Urinary bladder (tissue), 4 donors: ENCODE data around the gene GSTT4. TPM values are rescaled to one million over a fixed set of nuclear protein-coding genes. Genes with fewer than 3 reads are reported as not detected.
"Not testable (repeated sequence)": the region's sequence is repeated elsewhere in the genome, so short reads cannot be mapped to it uniquely, and the experiment has no call there.

Experiments used
- DNase-seq: peaks from one replicate; pipeline ENCODE4 v3.0.0-alpha.2; 2015; ENCODE audit errors: extremely low spot score
- H3K27ac ChIP-seq: one replicate; pipeline ENCODE4 v1.5.1; 2013; ENCODE audit warnings: low read depth, mild to moderate bottlenecking, moderate library complexity
- H3K36me3 ChIP-seq: one replicate; pipeline ENCODE4 v1.6.1; 2013; ENCODE audit warnings: mild to moderate bottlenecking, moderate library complexity; ENCODE audit not compliant: insufficient read depth
- H3K4me1 ChIP-seq: one replicate; pipeline ENCODE4 v1.6.1; 2013; ENCODE audit warnings: mild to moderate bottlenecking, moderate library complexity; ENCODE audit not compliant: insufficient read depth
- H3K4me3 ChIP-seq: one replicate; pipeline ENCODE4 v1.5.1; 2013; ENCODE audit warnings: low read depth, low read length
- WGBS: extraction: QIAGEN DNeasy Blood & Tissue Kit; methylation state at CpG from one replicate; pipeline ENCODE4 v1.1.7; 2013; 5-methylcytosine and 5-hydroxymethylcytosine counted together
- polyA plus RNA-seq: library from polyadenylated mRNA; stranded (reverse); fragments of 200-250 nt; gene quantifications from one replicate; pipeline ENCODE4 v1.2.3, GENCODE V29; 2013
- total RNA-seq: library from RNA; depleted of rRNA; stranded (reverse); fragments of >200 nt; gene quantifications from one replicate; pipeline ENCODE4 v1.2.3, GENCODE V29; 2014
- donor health status: healthy with polysubstance abuse.
- donor health status: healthy.

GSTT4 gene
- total and polyA plus RNA-seq, 2 donors, result not detected

DNA sequence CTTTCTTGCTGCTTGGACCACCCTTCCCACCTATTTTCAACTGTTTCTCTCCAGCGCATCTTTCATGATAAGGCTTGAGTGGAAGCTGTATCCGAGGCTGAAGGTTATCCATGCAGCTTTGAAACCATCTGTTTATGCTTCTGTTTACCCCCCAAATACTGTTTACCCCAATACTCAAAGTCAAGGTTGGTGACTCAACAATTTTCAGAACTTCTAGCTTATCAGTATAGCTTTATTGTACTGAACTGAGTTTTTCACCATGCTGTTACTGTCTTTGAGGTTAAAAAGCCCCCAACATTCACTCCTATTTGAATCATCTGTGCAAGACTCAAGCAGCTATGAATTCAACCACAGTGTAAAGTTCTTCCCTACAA lies 4.8 kb upstream of the GSTT4 start:
- Histone ChIP-seq H3K27ac (no peak overlapping the region), H3K4me3 (no peak overlapping the region), H3K4me1 (no peaks in the 10 kb centered on the region), H3K36me3 (no peaks in the 10 kb centered on the region)
- DNase-seq, result no peak
- 82% methylated on average over 2 of the region's 2 CpGs for WGBS

DNA sequence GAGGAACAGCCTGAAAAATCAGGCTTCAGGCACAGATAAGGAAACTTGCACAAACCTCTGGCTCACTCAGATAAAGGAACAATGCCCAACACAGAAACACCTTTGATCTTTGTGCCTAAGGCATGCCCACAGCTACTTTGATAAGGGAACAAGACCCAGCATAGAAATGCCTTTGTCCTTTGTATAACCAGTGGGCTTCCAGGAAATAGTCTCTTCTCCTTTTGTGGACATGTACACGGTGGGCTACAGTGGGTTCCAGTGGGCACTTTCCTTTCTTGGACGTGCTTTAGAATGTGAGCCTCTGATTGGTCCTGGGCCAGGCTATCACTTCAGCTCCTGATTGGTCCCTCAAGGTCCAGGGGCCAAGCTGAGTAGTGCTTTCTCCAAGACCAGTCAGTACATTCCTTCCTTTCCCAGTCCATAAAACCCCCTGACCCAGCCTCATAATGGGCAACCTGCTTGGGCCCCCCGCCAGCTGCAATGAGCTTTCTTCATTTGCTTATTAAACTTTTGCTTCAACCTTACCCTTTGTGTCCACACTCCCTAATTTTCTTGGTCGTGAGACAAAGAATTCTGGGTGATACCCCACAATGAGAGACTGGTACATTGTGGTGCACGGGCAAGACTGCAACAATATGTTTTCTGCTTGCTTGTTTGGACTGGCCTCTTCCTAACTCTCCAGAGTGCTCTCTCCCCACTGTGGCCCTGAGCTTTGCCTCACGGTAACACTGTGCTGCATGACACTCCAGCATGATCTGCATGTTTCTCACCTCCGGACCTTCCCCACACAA lies 4.2 kb upstream of the GSTT4 start:
- no peak overlapping the region for H3K27ac ChIP-seq
- H3K4me1 ChIP-seq, result no peaks in the 10 kb centered on the region
- 77% methylated on average over 7 of the region's 7 CpGs for WGBS
- H3K36me3 ChIP-seq, result no peaks in the 10 kb centered on the region
- no peak for DNase-seq
- no peak overlapping the region for H3K4me3 ChIP-seq

DNA sequence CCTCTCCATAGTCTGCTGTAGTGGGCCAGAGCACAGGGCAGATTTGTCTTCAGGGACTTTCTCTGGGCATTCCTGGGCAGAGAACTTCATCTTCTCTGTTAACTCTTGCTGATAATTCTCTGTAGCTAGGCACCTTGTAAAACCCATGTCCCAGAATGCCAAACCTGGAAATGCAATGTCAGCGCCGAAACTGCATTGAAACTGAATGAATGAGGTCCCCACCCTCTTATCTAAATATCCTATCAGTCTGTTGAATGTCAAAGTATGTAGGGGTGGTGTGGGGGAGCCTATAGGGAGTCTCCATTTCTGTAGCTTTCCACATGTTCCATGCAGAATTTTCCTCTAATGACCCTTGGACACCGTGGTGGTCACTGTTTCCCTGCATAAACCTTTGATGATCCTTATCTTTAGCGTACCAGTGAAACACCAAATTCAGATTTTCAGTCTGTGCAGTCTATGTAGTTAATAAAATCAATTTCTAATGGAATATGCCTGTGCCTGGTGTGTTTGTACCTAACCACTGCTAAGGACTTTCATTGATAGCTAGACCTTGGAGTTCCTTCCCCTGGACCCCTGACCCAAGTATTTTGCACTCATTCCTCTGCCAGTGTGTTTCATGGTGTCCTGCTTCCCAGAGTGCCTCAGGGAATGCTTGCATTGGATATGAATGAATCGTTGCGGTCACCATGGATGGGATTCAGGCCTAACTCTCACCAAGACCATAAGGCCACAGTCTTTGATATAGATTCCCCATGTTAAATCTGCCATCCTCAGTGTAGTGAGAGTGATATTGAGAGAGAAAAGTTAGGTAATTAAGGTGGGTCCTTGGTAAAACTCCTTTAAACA lies 3.4 kb upstream of the GSTT4 start:
- no peak for DNase-seq
- WGBS, result 77% methylated on average over 6 of the region's 6 CpGs

DNA sequence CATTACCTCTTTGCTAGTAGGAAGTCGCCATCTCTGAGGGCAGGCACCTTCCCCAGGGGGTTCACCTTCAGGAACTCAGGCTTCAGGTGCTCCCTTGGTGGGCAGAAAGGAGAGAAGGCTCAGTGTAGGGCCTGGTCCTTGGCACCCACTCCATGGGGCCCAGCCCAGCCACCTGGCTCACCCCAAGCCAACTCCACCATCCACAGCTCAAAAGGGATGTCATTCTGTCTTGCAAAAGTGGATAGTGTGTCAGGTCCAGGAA lies 2.7 kb upstream of the GSTT4 start:
- Histone ChIP-seq H3K4me1 (no peaks in the 10 kb centered on the region), H3K36me3 (no peaks in the 10 kb centered on the region), H3K4me3 (no peak overlapping the region), H3K27ac (no peak overlapping the region)
- no peak for DNase-seq
- WGBS, result 88% methylated on average over 1 of the region's 1 CpG

More for the DNA sequence above, 3.4 kb upstream of the GSTT4 start:
- Histone ChIP-seq H3K36me3 (no peaks in the 10 kb centered on the region), H3K4me1 (no peaks in the 10 kb centered on the region), H3K4me3 (no peak overlapping the region), H3K27ac (no peak overlapping the region)

DNA sequence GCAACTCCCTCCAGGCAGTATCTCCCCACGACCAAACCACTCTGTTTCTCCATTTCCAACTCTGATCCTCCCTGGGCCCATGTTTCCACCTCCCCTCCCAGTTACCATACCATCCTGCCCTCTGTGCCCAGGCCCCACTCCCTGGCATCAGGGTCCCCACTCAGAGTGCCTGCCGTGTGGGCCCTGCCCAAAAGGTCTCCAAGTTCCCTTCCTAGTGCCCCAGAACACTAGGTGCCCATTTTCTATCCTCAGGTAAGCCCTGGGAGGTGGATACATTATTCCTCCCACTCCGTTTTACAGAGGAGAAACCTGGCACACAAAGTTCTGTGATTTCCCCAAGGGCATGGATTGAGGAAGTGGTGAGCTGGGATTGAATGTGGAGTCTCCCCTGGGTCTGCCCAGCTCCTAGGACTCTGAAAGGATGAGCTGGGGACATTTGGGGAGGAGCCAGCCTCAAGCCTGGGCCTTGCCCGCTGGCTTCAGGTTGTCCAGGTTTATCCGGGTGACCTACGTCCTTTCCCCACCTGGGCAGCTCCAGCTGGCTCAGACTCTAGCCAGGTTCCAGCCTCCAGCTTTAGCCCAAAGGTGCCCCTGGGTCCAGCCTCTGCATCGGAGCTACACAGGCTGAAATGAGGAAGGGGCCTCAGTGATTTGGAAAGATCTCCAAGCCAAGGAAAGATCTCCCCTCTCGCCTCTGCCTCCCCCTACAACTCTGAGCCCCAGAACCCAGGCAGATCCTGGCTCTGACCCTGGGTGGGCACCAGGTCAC lies 2.2 kb upstream of the GSTT4 start:
- H3K36me3 ChIP-seq, result no peaks in the 10 kb centered on the region
- no peak overlapping the region for H3K4me3 ChIP-seq
- DNase-seq, result no peak
- H3K27ac ChIP-seq, result no peak overlapping the region
- WGBS, result 84% methylated on average over 8 of the region's 8 CpGs
- H3K4me1 ChIP-seq, result no peaks in the 10 kb centered on the region

DNA sequence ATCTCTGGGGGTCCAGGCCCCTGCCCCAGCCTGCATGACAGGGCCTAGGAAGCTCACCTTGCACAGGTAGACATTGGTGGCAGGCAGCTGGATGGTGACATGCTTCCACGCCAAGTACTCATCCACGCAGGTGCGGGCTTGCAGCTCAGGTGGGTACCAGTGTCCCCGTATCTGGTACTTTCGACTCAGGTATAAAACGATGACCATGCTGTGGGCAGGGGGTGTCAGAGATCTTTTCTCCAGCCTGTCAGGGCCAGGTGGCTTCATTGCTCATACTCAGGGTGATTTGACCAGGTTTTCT lies 1.6 kb upstream of the GSTT4 start:
- Histone ChIP-seq H3K36me3 (no peaks in the 10 kb centered on the region), H3K4me1 (no peaks in the 10 kb centered on the region), H3K4me3 (no peak overlapping the region), H3K27ac (no peak overlapping the region)
- 94% methylated on average over 6 of the region's 6 CpGs for WGBS
- DNase-seq, result no peak

DNA sequence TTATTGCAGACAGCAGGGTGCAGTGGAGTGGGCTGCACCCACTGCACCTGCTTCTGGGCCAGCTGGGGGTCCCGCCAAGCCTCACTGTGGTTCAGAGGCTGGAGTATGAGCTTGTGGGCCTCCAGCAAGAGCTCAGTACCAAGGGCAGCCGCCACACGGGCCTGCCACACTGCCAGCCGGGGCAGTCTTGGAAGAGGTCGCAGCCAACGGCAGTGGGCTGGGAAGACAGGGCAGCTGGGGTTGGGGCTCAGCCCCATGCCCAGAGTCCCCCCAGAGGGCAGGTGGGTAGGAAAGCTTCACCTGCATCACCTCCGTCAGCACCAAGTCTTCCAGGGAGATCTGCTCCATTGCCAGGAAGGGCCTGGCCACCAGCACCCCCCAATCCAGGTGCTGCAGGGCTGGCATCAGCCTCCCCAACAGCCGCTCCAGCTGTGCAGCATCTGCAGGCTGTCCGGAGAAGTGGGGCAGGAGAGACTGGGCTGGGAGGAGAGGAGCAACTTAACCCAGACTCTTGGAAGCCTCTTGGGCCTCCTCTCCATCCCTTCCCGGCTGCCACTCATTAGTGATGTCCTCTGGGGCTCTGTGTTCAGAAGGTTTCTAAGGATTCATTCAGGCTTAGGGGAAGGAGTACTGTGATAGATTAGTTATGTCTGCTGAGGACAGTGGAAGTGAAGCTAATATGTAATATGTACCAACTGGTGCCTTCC lies 1.1 kb upstream of the GSTT4 start:
- no peaks in the 10 kb centered on the region for H3K36me3 ChIP-seq
- no peak for DNase-seq
- WGBS, result 91% methylated on average over 10 of the region's 10 CpGs
- no peak overlapping the region for H3K4me3 ChIP-seq
- H3K27ac ChIP-seq, result no peak overlapping the region
- no peaks in the 10 kb centered on the region for H3K4me1 ChIP-seq

DNA sequence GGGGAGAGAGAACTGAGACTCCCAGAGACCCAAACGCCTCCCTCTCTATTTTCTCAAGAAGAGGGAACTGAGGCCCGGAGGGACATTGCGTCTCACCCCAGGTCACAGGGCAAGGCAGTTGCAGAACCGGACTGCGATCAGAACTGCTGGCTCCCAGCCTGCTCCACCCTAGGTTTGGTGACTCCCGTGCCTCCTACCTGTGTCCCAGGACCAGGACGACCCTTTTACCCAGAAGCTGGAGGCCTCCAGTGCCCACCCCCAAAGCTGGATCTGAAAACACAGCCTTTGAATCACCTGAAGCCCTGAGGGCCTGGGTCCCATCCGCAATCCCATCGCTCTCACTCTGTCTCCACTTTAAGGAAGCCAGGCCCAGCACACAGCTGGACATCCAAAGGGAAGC lies 1.4 kb downstream of the GSTT4 start:
- WGBS, result 83% methylated on average over 9 of the region's 9 CpGs
- Histone ChIP-seq H3K27ac (no peak overlapping the region), H3K36me3 (no peaks in the 10 kb centered on the region), H3K4me1 (no peaks in the 10 kb centered on the region), H3K4me3 (no peak overlapping the region)
- no peak for DNase-seq

DNA sequence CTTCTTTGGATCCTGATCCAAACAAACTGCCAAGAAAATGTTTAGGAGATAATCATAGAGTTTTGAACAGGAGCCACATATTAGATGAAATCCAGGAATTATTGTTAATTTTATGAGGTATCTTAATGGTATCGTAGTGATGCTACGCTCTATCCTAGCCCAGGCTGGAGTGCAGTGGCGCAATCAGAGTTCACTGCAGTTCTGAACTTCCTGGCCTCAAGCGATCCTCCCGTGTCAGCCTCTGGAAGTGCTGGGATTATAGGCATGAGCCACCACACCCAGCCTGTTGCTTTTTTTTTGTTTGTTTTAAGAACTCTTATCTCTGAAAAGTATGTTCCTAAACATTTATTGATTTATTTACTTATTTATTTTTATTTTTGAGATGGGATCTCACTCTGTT lies 2.4 kb downstream of the GSTT4 start:
- no peaks in the 10 kb centered on the region for H3K4me1 ChIP-seq
- H3K4me3 ChIP-seq, result no peak overlapping the region
- DNase-seq, result no peak
- WGBS, result 68% methylated on average over 5 of the region's 5 CpGs
- no peak overlapping the region for H3K27ac ChIP-seq
- no peaks in the 10 kb centered on the region for H3K36me3 ChIP-seq

DNA sequence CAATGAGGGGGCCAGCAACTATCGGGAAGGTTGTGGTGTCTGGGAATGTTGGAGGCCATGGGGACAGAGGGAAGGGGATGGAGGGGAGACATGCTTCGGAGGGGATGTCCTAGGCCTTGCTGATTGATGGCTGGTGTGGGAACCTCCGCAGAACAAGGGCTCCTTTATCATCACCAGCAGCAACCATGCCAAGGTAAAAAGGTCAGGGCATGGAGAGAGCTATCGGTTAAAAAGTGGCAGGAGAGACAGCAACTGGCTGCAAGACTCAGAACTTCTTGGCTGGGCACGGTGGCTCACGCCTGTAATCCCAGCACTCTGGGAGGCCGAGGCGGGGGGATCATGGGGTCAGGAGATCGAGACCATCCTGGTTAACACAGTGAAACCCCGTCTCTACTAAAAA lies 3.0 kb downstream of the GSTT4 start:
- DNase-seq, result no peak
- 87% methylated on average over 10 of the region's 10 CpGs for WGBS

DNA sequence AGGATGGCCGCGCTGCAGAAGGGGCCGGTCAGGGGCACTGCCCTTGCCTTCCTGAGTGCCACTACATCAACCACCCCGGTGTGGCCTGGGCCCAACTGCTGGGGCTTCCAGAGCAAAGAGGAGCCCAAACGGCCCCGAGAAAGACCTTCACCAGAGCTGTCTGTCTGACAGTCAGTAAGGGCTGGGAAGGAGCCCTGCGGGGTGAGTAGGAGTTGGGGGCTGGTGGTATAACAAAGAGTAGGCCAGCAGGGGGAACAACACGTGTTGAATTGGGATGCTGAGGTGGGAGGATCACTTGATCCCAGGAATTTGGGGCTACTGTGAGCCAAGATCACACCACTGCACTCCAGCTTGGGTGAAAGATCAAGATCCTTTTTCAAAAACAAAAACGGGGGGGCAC lies 3.9 kb downstream of the GSTT4 start:
- no peaks in the 10 kb centered on the region for H3K36me3 ChIP-seq
- DNase-seq, result no peak
- H3K4me1 ChIP-seq, result no peaks in the 10 kb centered on the region
- 80% methylated on average over 9 of the region's 9 CpGs for WGBS
- no peak overlapping the region for H3K27ac ChIP-seq
- H3K4me3 ChIP-seq, result no peak overlapping the region

More for the DNA sequence above, 3.0 kb downstream of the GSTT4 start:
- H3K4me1 ChIP-seq, result no peaks in the 10 kb centered on the region
- H3K36me3 ChIP-seq, result no peaks in the 10 kb centered on the region
- H3K27ac ChIP-seq, result no peak overlapping the region
- H3K4me3 ChIP-seq, result no peak overlapping the region

DNA sequence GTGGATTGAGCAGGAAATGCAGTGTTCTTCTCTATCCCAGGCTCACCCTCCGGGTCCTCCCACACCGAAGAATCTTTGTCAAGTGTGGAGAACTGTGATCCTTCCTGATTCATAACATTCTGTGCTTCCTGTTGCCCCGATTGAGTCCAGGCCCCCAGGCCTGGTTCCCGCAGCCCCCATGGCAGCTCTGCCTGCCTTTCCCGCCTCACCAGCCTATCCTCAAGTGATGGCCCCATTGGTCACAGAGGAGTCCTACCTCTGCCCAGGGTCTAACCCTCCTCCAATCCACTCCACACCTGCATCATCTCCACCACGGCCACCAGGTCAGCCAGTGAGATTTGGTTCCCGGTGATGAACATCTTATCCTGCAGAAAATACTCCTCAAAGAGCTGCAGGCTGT lies 5.5 kb downstream of the GSTT4 start:
- H3K4me1 ChIP-seq, H3K36me3 ChIP-seq, H3K4me3 ChIP-seq, DNase-seq, H3K27ac ChIP-seq: not testable (repeated sequence)
- 76% methylated on average over 7 of the region's 7 CpGs for WGBS

DNA sequence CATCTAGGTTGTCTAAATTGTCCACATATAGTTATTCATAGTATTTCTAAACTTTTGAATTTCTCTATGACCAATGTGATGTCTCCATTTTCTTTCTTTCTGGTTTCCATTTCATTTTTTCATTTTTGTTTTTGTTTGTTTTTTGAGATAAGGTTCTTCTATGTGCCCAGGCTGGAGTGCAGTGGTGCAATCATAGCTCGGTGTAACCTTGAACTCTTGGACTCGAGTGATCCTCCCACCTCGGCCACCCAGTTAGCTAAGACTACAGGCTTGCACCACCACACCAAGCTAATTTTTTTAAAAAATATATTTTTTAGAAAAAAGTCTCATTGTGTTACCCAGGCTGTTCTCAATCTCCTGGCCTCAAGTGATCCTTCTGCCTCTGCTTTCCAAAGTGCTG lies 8.2 kb downstream of the GSTT4 start:
- DNase-seq, result no peak
- Histone ChIP-seq H3K4me3 (no peak overlapping the region), H3K36me3 (no peaks in the 10 kb centered on the region), H3K4me1 (no peaks in the 10 kb centered on the region), H3K27ac (no peak overlapping the region)
- WGBS, result 92% methylated on average over 3 of the region's 3 CpGs
